Liver (tissue), 9 donors: ENCODE measurements around the gene BRD3OS. TPM values are rescaled to one million over a fixed set of nuclear protein-coding genes. Genes with fewer than 3 reads are reported as not detected.

Experiments used
- DNase-seq: peaks from one replicate; pipeline ENCODE4 v3.0.0-alpha.2; 2017; ENCODE audit warnings: low spot score
- H3K27ac ChIP-seq, 2 donors: one replicate each; pipeline ENCODE4 v1.7.0; 2013; ENCODE audit warnings: inconsistent platforms in 2 of 2, low read length in 2 of 2, control low read depth in 1 of 2, low read depth in 1 of 2, mild to moderate bottlenecking in 1 of 2
- H3K27me3 ChIP-seq, 4 donors: one replicate each; pipeline versions ENCODE4 v1.6.1 to v1.7.0; 2013; ENCODE audit warnings: low read length in 3 of 4, inconsistent platforms in 1 of 4, mild to moderate bottlenecking in 1 of 4, moderate library complexity in 1 of 4; ENCODE audit not compliant: control insufficient read depth in 4 of 4, insufficient read depth in 4 of 4
- H3K36me3 ChIP-seq, 4 donors: one replicate each; pipeline versions ENCODE4 v1.6.1 to v1.7.0; 2013; ENCODE audit warnings: low read length in 3 of 4, mild to moderate bottlenecking in 3 of 4, low read depth in 1 of 4, moderate library complexity in 1 of 4; ENCODE audit not compliant: control insufficient read depth in 4 of 4, insufficient read depth in 3 of 4
- H3K4me1 ChIP-seq, 4 donors: one replicate each; pipeline versions ENCODE4 v1.6.1 to v1.7.0; 2013; ENCODE audit warnings: low read length in 3 of 4, mild to moderate bottlenecking in 3 of 4, moderate library complexity in 1 of 4; ENCODE audit not compliant: control insufficient read depth in 4 of 4, insufficient read depth in 4 of 4
- H3K4me3 ChIP-seq, 3 donors: one replicate each; pipeline versions ENCODE4 v1.6.1 to v1.7.0; 2013; ENCODE audit warnings: low read length in 3 of 3, control low read depth in 1 of 3, low read depth in 1 of 3, mild to moderate bottlenecking in 1 of 3
- H3K9ac ChIP-seq, 2 donors: one replicate each; pipeline ENCODE4 v1.7.0; 2013; ENCODE audit warnings: low read length in 2 of 2, mild to moderate bottlenecking in 2 of 2, moderate library complexity in 2 of 2, control low read depth in 1 of 2, low read depth in 1 of 2
- H3K9me3 ChIP-seq, 4 donors: one replicate each; pipeline versions ENCODE4 v1.6.1 to v1.7.0; 2013; ENCODE audit warnings: low read length in 3 of 4; ENCODE audit not compliant: control insufficient read depth in 4 of 4
- CTCF ChIP-seq: fragments of 150-350 bp; IDR thresholded peaks from 2 replicates; pipeline ENCODE4 v1.5.1; 2017; ENCODE audit warnings: improper control_type of control experiment, low read depth, low read length; ENCODE audit not compliant: missing input control
- EGR1 ChIP-seq, 2 donors: IDR thresholded peaks; 2 replicates each; pipeline ENCODE4 v1.6.1; 2016 to 2018; ENCODE audit warnings: antibody characterized with exemption in 2 of 2, low read depth in 2 of 2
- FOXA1 ChIP-seq: IDR thresholded peaks from 2 replicates; pipeline ENCODE4 v1.6.1; 2016; ENCODE audit warnings: antibody characterized with exemption
- GABPA ChIP-seq, 2 donors: IDR thresholded peaks in 1 of 2; conservative IDR thresholded peaks in 1 of 2; 2 replicates each; pipeline ENCODE4 v1.6.1; 2016; ENCODE audit warnings: antibody characterized with exemption in 2 of 2, mild to moderate bottlenecking in 1 of 2, moderate library complexity in 1 of 2
- HNF4A ChIP-seq, 2 donors: conservative IDR thresholded peaks; 2 replicates each; pipeline ENCODE4 v1.6.1; 2016; ENCODE audit warnings: antibody characterized with exemption in 2 of 2, mild to moderate bottlenecking in 2 of 2
- HNF4G ChIP-seq: IDR thresholded peaks from 2 replicates; pipeline ENCODE4 v1.6.1; 2016; ENCODE audit warnings: antibody characterized with exemption
- JUND ChIP-seq, 2 donors: IDR thresholded peaks; 2 replicates each; pipeline ENCODE4 v1.6.1; 2016; ENCODE audit warnings: antibody characterized with exemption in 2 of 2
- MAX ChIP-seq: IDR thresholded peaks from 2 replicates; pipeline ENCODE4 v1.6.1; 2016; ENCODE audit warnings: antibody characterized with exemption
- NR2F2 ChIP-seq: IDR thresholded peaks from 2 replicates; pipeline ENCODE4 v1.6.1; 2016; ENCODE audit warnings: antibody characterized with exemption
- RAD21 ChIP-seq, 2 donors: IDR thresholded peaks; 2 replicates each; pipeline ENCODE4 v1.6.1; 2016; ENCODE audit warnings: antibody characterized with exemption in 2 of 2, mild to moderate bottlenecking in 2 of 2
- RXRA ChIP-seq, 2 donors: IDR thresholded peaks; 2 replicates each; pipeline ENCODE4 v1.6.1; 2017 to 2018; ENCODE audit warnings: antibody characterized with exemption in 2 of 2, mild to moderate bottlenecking in 1 of 2
- SP1 ChIP-seq: IDR thresholded peaks from 2 replicates; pipeline ENCODE4 v1.6.1; 2018; ENCODE audit warnings: antibody characterized with exemption, mild to moderate bottlenecking
- TAF1 ChIP-seq: conservative IDR thresholded peaks from 2 replicates; pipeline ENCODE4 v1.6.1; 2016; ENCODE audit warnings: antibody characterized with exemption, mild to moderate bottlenecking
- YY1 ChIP-seq: IDR thresholded peaks from 2 replicates; pipeline ENCODE4 v1.6.1; 2016; ENCODE audit warnings: antibody characterized with exemption, mild to moderate bottlenecking
- WGBS: extraction: QIAGEN DNeasy Blood & Tissue Kit; methylation state at CpG from one replicate; pipeline ENCODE4 v1.1.7; 2013; 5-methylcytosine and 5-hydroxymethylcytosine counted together
- polyA plus RNA-seq, 2 donors: library from polyadenylated mRNA; stranded (reverse) in 1 of 2; unstranded in 1 of 2; fragments of 200-250 nt in 1 of 2; fragments of >200 nt in 1 of 2; fragmentation: Nextera tagmentation in 1 of 2; extraction: Ambion mirVana in 1 of 2; gene quantifications; one replicate each; pipeline versions ENCODE4 v1.2.1 to v1.2.3, GENCODE V29; 2013 to 2015
- total RNA-seq, 2 donors: library from RNA; depleted of rRNA; stranded (reverse); fragments of >200 nt; gene quantifications; one replicate each; pipeline ENCODE4 v1.2.3, GENCODE V29; 2014
- donor health status: healthy.
- donor health status: healthy.
- donor health status: healthy.
- donor health status: healthy.
- donor health status: healthy.

Gene BRD3OS
- total and polyA plus RNA-seq, 4 donors: 2.1 to 5.1 (median 2.9) TPM

DNA sequence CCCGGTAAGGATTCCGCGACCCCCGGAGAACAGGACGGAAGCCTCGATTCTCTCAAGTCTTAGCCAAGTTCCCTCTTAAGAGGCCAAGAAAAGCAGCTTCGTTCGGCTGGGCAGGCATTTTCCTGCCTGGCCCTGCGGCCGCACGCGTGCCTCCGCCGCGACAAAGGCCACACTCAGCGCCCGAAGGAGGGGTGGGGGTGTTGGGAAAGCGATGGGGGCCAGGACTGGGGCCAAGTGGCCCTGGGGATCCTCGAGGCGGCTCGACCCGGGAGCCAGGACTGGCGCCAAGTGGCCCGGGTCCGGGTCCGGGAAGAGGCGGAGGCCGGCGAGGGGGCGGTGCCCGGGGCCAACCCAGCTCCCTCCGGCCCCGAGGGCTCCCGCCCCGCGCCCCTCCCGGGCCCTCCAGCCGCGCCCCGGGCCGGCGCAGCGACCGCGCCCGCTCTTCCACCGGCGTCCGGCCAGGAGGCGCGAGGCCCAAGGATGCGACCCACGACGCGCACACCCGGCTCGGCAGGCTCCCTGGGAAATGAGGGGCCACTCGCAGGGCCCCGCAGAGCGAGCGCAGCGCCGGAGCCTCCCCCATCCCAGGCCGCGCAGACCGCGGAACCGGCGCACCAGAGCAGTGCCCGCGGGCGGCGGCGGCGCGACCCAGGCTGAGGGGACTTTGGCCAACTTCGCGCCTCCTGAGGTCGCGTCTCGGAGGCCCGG, 33.9 kb upstream of the BRD3OS start:
- DNase-seq: no peak
- 1% methylated on average over 82 of the region's 82 CpGs for WGBS
- H3K9me3 ChIP-seq: no peaks in the 10 kb centered on the region
- TF ChIP-seq YY1: no peak
- no peak for TF ChIP-seq RAD21 (IDR thresholded peaks at IDR 0.05)
- TF ChIP-seq SP1: no peak
- no peak for TF ChIP-seq EGR1 (IDR thresholded peaks at IDR 0.05; ENCODE audit: low read depth in 2 of 2)
- TF ChIP-seq TAF1: no peak
- TF ChIP-seq MAX: no peak
- H3K9ac ChIP-seq: peak overlapping the region; percentile 79 to 80
- peak overlapping the region; percentile 58 to 90 (median 71) for H3K4me3 ChIP-seq
- H3K4me1 ChIP-seq: peaks cover 14 to 37% (median 24%) of the 10 kb centered on the region in 4 donors
- no peaks in the 10 kb centered on the region for H3K27me3 ChIP-seq
- peaks cover 0 to under 1% (median 0%) of the 10 kb centered on the region in 4 donors for H3K36me3 ChIP-seq
- peak overlapping the region; percentile 96 to 99 for H3K27ac ChIP-seq

- peak within 1 kb of the TSS; percentile 72 to 90 (median 81) for H3K4me3 ChIP-seq
- H3K27me3 ChIP-seq: no peaks in the 10 kb centered on the region
- no peaks in the 10 kb centered on the region for H3K36me3 ChIP-seq
- peaks cover 14 to 36% (median 24%) of the 10 kb centered on the region in 4 donors for H3K4me1 ChIP-seq
- peak; percentile 55 for DNase-seq
- H3K27ac ChIP-seq: peak within 1 kb of the TSS; percentile 98 to 99
- peak within 1 kb of the TSS; percentile 80 to 90 for H3K9ac ChIP-seq
- WGBS: under 1% methylated on average over 124 of the region's 124 CpGs
- no peaks in the 10 kb centered on the region for H3K9me3 ChIP-seq
- TF ChIP-seq RAD21 (IDR thresholded peaks at IDR 0.05) (peak in 1 of 2 donors; percentile 8), YY1 (no peak)
Observed at GRCh38 chr9:133991964-133992779, 33.1 kb upstream of the BRD3OS start, which contains the start of gene VAV2. VAV2 (minus strand) TSS chr9:133992324; CDS start chr9:133992278, 46 bp downstream.

DNA sequence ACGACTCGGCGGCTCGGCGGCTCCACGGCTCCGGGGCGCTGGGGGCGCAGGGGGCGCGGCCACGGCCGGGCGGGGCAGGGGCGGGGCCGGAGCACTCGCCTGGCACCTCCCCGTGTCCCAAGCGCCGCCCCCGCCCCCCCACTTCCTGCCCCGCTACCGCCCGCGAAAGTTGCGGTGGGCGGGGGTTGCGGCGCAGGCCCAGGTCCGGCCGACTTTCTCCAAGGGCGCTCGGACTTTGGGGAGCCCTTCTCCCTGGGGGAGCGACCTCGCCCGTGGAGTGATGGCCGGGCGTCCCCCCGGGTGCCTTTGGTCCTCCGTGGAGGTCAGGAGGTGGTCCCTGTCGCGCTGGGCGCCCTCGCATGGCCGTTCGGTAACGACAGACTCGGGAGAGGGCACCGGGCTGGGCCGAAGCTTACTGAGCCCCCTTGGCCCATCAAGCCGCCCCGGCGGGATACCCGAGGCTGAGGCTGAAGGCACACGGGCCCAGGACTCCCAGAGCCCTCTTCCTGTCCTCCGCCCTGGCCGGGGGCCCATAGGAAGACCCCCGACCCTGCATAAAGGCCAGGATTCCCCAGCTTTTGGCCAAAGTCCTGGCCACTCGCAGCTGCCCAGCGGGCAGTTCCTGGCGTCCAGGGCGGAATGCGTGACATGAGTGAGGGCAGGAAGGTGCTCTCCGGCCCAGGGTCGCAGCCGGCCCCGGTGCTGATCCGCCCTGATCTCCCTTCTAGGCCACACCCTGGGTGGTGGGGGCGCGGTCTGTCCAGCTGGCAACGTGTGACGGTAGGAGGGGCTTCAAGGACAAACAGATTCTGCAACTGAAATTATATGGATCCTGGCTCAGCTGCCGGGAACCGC, 32.3 kb upstream of the BRD3OS start:
- TF ChIP-seq GABPA (IDR thresholded peaks at IDR 0.05 in 1 of 2, conservative IDR thresholded peaks at IDR 0.05 in 1 of 2): no peak
- TF ChIP-seq NR2F2: peak; percentile 52
- TF ChIP-seq JUND (IDR thresholded peaks at IDR 0.05): no peak
- TF ChIP-seq RAD21 (IDR thresholded peaks at IDR 0.05): peak; percentile 27 to 60
- peak; percentile 77 for TF ChIP-seq YY1
- no peak for TF ChIP-seq CTCF
- TF ChIP-seq RXRA (IDR thresholded peaks at IDR 0.05): peak in 1 of 2 donors; percentile 51
- no peak for TF ChIP-seq FOXA1
- peak; percentile 41 for TF ChIP-seq TAF1
- TF ChIP-seq MAX: peak; percentile 60
- TF ChIP-seq HNF4G: no peak
- peak in 1 of 2 donors; percentile 33 for TF ChIP-seq HNF4A (conservative IDR thresholded peaks at IDR 0.05)
- peak; percentile 47 for TF ChIP-seq SP1
- peak overlapping the region; percentile 98 to 99 for H3K27ac ChIP-seq
- no peaks in the 10 kb centered on the region for H3K27me3 ChIP-seq
- H3K36me3 ChIP-seq: no peaks in the 10 kb centered on the region
- under 1% methylated on average over 74 of the region's 74 CpGs for WGBS
- peak; percentile 80 for DNase-seq
- H3K4me1 ChIP-seq: peaks cover 14 to 32% (median 24%) of the 10 kb centered on the region in 4 donors
- peak overlapping the region; percentile 78 to 90 for H3K9ac ChIP-seq
- H3K9me3 ChIP-seq: no peaks in the 10 kb centered on the region
- H3K4me3 ChIP-seq: peak overlapping the region; percentile 72 to 90 (median 81)
